KOPT-K1 (cell line): ENCODE results near the gene IFT88.
"Not testable (repeated sequence)": the region's sequence is repeated elsewhere in the genome, so short reads cannot be mapped to it uniquely, and the experiment has no call there.

ENCODE experiments used
- H3K27ac ChIP-seq: fragments of 200-600 bp; sonication (generic); 2 replicates; pipeline ENCODE4 v1.5.1; 2016; ENCODE audit warnings: antibody characterized with exemption, mild to moderate bottlenecking, low read depth, low read length; ENCODE audit not compliant: poor library complexity, severe bottlenecking
- H3K36me3 ChIP-seq: fragments of 200-600 bp; sonication (generic); 2 replicates; pipeline ENCODE4 v1.5.1; 2017; ENCODE audit warnings: antibody characterized with exemption, mild to moderate bottlenecking, low read length, moderate library complexity; ENCODE audit not compliant: insufficient read depth
- H3K9me3 ChIP-seq: fragments of 200-600 bp; sonication (generic); 2 replicates; pipeline ENCODE4 v1.5.1; 2017; ENCODE audit warnings: antibody characterized with exemption, low read length, mild to moderate bottlenecking; ENCODE audit not compliant: insufficient read depth, poor library complexity, severe bottlenecking

The IFT88 gene

DNA sequence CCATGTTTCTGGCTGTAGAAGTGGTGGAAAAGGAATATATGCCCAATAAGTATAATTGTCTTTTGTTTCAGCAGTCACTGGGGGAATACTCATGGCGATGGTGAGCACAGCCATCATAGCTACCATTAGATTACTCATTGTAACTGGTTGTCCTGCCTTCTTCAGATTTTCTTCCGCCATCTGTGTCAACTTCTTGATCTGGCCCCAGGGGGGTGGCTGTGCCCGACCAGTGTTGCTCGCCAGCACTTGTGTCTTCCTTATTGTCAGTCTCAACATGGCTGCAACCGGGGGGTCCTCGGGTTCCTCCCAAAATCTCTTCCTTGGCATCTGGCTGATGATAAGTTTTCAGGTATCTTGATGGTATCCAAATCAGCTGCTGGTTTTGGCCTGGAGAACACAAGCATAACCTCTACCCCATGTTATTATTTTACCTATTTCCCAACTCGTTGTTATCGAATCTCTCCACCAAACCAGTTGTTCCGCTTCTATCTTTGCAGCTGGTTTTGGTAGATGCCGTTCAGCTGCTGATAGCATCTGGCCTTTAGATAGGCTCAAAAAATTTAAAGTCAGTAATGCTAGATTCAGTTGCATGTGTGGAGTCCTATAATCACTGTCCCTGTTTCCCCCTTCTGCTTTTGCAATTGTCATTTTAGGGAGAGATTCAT, 113.6 kb downstream of the IFT88 start:
- no peaks in the 10 kb centered on the region for H3K9me3 ChIP-seq
- H3K36me3 ChIP-seq = no peaks in the 10 kb centered on the region

DNA sequence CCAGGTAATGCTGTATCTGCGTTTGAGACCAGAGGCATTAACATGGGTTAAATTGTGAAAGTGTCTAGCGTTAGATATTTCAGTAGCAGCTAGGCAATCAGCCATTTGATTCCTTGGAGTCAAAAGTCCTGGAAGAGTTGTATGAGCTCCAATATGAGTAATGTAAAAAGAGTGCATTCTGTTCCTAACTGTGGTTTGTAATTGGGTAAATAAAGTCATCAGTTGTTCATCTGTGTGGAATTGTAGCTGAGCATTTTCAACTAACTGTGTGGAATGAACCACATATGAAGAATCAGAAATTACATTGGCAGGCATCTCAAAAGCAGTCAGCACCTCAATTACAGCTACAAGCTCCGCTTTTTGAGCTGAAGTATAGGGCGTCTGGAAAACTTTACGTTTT, 114.5 kb downstream of the IFT88 start:
- H3K36me3 ChIP-seq, H3K27ac ChIP-seq, H3K9me3 ChIP-seq: not testable (repeated sequence)

More for the DNA sequence above, 113.6 kb downstream of the IFT88 start:
- no peak overlapping the region for H3K27ac ChIP-seq

DNA sequence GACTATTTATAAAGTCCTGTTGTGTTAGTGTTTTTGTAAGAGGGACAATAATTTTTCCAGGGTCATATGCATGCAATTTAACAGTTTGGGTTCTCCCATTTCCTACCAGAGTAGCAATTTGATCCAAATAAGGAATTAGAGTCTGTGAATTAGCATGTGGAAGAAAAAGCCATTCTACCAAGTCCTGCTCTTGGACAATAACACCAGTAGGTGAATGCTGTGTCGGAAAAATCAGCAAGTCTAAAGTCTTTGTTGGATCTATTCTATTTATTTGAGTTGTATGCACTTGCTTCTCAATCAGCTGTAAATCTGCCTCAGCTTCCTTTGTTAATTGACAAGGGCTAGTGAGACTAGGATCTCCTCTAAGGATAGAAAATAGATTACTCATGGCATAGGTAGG, 115.1 kb downstream of the IFT88 start:
- Histone ChIP-seq H3K9me3 (no peaks in the 10 kb centered on the region), H3K36me3 (no peaks in the 10 kb centered on the region), H3K27ac (no peak overlapping the region)

DNA sequence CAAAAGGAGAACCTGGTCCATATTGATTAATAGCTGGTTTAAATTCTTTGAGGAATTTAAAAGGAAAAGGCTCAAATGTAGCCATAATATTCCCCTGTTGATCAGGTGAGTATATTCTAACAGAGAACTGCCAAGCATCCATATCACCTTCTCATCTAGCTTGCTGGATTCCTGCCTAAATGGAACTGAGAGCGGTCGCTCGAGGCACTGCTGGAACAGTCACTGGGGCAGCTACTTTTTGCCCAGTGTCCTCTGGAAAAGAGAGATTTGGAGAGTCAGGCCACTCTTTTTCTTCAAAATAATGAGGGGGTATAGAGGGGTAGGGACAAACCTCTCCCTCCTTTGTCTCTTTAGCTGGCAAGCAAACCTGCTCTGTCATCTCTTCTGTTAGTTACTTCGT, 117.1 kb downstream of the IFT88 start:
- H3K27ac ChIP-seq = no peak overlapping the region

DNA sequence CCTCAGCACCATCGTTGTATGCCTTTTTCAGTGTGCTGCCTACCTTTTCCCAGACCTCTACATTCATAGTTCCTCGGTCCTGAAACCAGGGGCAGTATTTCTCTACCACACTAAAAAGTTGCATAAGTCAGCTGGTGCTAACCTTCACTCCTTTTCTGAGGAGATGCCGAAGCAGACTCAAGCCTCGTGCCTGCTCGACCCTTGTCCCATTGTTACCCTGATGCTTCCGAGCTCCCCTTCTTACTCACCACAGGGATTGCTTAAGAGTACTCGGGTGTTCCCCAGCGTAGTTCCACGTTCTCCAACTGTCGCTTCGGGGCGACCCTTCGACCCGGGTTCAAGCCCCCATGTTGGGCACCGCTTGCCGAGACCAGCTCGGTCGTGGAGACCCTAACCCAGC, 117.6 kb downstream of the IFT88 start:
- Histone ChIP-seq H3K9me3 (no peaks in the 10 kb centered on the region), H3K36me3 (no peaks in the 10 kb centered on the region), H3K27ac (no peak overlapping the region)

More for the DNA sequence above, 117.1 kb downstream of the IFT88 start:
- Histone ChIP-seq H3K9me3 (no peaks in the 10 kb centered on the region), H3K36me3 (no peaks in the 10 kb centered on the region)

DNA sequence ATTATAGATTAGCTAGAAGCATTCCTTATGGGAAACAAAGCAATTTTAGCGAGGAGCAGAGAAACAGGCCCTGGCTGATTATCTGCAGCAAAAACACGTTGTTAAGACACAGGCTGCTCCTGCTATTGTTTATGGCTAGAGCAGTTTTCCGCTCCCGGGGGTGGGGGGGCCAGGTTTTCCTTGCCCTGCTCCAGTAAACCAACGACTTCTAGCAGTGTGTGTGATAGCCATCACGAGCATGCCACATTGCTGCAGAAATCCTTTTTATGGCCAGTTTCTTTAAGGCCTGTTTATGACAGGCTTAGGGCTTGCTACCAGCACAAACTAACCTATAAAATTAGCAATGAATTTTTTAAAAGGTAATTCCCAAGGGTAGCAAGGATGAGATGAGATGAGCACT, 118.1 kb downstream of the IFT88 start:
- H3K9me3 ChIP-seq = no peaks in the 10 kb centered on the region
- H3K36me3 ChIP-seq = no peaks in the 10 kb centered on the region
- no peak overlapping the region for H3K27ac ChIP-seq

DNA sequence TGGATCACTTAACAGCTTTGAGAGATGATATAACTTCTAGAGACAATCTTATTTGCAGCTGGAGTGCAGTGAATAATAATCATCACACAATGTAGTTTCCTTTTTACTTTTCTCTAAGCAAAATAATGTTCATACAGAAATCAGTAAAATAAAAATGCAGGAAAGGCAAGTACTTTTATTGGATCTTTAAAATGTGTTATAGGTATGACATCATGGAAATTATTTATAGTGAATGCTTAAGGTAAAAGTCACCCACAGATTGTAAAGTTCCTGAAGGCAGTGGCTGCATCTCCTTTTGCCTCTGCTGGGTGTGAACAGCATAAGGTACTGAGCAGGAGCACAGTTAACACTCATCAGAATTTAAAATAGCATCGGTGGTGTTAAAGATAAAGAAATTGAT, 119.2 kb downstream of the IFT88 start:
- Histone ChIP-seq H3K9me3 (no peaks in the 10 kb centered on the region), H3K36me3 (no peaks in the 10 kb centered on the region), H3K27ac (no peak overlapping the region)

DNA sequence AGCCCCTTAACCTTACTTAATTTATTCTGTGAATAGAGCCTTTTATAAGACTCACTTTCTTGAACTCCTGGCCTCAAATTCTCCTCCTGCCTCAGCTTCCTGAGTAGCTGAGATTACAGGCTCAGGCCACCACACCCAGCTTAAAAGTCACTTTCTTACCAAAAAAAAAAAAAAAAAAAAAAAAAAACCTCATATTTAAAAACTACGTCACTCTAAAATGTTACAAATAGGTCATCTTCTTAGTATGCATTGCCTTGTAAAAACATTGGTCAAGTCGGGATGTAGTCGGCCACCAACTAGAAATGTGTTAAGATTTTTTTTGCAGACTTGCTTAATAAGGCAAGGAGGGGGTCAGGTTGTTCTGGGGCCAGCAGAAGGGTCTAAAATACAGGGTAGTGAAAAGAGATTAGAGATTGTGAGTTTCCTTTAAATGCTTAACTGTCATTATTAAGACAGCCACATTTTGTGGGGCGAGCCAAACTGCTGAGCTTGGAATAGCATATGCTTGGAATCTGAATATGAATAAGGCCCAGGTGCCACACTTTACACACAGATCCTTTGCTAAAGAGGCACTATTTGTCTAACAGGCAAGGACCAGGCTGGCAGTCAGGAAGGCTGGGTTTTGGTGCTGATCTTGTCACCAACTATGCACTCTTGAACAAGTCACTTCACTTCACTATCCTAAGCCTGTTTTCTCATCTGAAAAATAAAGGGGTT, 120.1 kb downstream of the IFT88 start:
- no peaks in the 10 kb centered on the region for H3K36me3 ChIP-seq
- no peaks in the 10 kb centered on the region for H3K9me3 ChIP-seq
- H3K27ac ChIP-seq = no peak overlapping the region

DNA sequence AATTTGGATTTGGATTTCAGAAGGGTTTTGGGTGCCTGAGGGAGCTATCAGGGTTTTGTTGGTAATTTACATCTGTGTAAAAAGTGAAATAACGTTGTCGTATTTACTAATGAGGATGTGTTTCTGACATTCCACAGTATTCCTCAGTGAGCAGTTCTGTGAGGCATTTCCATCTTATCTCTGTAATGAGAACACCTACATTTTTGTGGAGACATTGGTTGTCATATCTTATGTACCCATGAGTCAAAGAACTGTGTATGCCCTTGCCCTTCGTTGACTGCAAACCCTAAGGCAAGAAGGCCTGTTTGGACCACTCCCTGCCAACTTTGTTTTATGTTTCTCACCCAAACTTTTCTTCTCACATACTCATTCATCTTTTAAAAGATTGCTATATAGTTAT, 122.3 kb downstream of the IFT88 start:
- no peaks in the 10 kb centered on the region for H3K9me3 ChIP-seq
- no peaks in the 10 kb centered on the region for H3K36me3 ChIP-seq
- no peak overlapping the region for H3K27ac ChIP-seq

DNA sequence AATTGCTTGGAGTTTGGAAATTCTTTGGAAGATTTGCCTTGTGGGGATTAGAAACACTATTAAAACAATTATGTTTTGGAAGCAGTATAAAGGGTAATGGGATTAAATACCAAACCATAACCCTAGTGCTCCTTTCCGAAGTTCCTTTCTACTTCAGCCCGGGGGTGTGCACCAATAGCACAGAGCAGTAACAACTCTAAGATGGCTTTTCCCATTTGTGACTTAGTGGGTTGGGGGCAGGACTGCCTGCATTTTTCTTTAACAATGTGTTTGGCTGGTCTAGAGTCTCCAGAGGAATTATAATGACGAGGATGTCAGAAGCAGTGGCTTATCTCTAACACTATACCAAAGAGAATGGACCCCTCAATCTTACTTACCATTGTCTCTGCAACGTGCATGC, 124.7 kb downstream of the IFT88 start:
- H3K36me3 ChIP-seq = no peaks in the 10 kb centered on the region
- H3K27ac ChIP-seq = no peak overlapping the region

DNA sequence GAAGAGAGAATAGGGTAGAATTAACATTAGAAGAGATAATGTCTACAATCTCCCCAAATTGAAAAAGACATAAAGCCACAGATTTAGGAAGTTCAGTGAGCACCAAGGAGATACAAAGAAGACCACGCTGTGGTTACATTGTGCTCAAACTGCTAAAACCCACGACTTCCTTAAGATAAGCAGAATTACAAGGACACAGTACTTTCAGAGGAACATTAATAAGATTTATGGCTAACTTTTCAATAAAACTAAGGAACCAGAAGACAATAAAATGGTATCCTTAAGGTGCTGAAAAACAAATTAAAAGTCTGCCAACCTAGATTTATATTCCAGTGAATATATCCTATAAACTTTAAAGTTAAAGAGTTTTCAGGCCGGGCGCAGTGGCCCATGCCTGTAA, 129.1 kb downstream of the IFT88 start:
- Histone ChIP-seq H3K36me3 (no peaks in the 10 kb centered on the region), H3K9me3 (no peaks in the 10 kb centered on the region), H3K27ac (no peak overlapping the region)

More for the DNA sequence above, 124.7 kb downstream of the IFT88 start:
- H3K9me3 ChIP-seq = no peaks in the 10 kb centered on the region

DNA sequence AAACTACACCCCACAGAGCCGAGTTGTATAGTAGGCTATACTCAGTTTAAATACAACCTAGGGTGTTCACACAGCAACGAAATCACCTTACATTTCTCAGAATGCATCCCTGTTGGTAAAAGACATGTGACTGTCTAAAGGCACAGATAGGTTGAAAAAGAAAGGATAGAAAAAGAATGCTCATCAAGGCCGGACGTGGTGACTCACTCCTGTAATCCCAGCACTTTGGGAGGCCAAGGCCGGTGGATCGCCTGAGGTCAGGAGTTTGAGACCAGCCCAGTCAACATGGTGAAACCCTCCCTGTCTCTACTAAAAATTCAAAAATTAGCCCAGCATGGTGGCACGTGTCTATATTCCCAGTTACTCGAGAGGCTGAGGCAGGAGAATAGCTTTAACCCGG, 132.8 kb downstream of the IFT88 start:
- no peaks in the 10 kb centered on the region for H3K9me3 ChIP-seq
- H3K27ac ChIP-seq = no peak overlapping the region
- H3K36me3 ChIP-seq = no peaks in the 10 kb centered on the region

DNA sequence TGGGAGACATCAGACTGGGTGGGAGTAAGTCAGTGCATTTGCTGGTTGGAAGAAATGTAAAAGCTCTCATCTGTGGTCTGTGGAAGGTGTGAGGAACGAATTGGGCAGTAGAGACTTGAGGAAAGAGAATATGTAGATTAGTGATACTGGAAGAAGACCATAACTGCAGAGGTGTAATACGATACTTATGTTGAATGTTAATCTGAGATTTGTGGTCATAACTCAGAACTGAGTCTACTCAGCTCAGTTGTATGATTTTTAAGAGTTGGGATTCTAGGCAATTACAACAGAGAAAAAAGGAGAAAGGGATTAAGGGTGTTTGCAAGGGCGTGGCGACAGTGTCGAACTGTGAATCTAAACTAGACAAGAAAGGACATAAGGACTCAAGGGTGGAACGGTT, 133.3 kb downstream of the IFT88 start:
- Histone ChIP-seq H3K36me3 (no peaks in the 10 kb centered on the region), H3K9me3 (no peaks in the 10 kb centered on the region), H3K27ac (no peak overlapping the region)

DNA sequence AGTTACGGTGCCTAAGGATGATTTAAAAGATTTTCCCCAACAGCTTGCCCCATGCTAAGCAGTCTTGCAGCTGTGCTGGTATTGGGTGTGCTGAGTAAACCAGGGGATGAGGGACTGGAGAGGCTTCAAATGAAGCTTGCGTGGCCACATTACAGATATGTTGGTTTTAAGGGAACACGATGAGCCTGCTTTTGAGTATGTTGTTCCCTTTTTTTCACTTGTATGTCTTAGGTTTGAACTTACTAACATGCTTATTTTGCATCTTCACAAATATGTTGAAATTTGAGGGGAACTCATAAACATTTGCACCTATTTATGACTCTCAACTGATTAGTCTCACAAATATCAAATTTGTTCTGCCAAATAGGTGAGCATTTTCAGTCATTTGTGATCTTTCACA, 134.5 kb downstream of the IFT88 start:
- Histone ChIP-seq H3K36me3 (no peaks in the 10 kb centered on the region), H3K9me3 (no peaks in the 10 kb centered on the region), H3K27ac (no peak overlapping the region)

DNA sequence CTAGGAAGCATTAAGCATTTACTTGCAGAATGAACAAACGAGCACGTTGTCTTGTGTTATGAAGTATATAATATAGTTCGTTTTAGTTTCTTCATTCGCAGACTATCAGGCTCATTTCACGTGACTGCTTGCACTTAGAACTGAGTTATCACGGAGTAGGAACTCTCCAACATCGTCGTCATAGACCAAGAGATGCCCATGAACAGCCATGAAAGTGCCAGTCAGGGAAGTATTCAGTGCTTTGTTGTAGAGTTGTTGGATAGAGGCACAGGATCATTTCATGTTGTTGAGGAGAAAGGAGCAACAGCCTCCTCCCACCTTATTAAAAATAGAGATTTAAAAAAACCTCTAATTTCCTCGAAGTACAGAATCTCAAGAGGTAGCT, 135.6 kb downstream of the IFT88 start:
- Histone ChIP-seq H3K9me3 (no peaks in the 10 kb centered on the region), H3K36me3 (no peaks in the 10 kb centered on the region), H3K27ac (no peak overlapping the region)
